Astrocyte (in vitro differentiated cells and primary cell): ENCODE data around the gene KRT28.

Source experiments
- EZH2 ChIP-seq: IDR thresholded peaks from 2 replicates; pipeline ENCODE4 v1.6.1; 2012; ENCODE audit warnings: mild to moderate bottlenecking, low read length, inconsistent platforms; ENCODE audit not compliant: insufficient read depth
- TF ChIP-seq, protein P1 (sequence below): IDR thresholded peaks from 2 replicates; pipeline ENCODE4 v1.5.1; 2011; ENCODE audit warnings: low read depth, mild to moderate bottlenecking, inconsistent platforms, low read length, moderate library complexity; ENCODE audit not compliant: insufficient read depth

- TF ChIP-seq, protein P1, sequence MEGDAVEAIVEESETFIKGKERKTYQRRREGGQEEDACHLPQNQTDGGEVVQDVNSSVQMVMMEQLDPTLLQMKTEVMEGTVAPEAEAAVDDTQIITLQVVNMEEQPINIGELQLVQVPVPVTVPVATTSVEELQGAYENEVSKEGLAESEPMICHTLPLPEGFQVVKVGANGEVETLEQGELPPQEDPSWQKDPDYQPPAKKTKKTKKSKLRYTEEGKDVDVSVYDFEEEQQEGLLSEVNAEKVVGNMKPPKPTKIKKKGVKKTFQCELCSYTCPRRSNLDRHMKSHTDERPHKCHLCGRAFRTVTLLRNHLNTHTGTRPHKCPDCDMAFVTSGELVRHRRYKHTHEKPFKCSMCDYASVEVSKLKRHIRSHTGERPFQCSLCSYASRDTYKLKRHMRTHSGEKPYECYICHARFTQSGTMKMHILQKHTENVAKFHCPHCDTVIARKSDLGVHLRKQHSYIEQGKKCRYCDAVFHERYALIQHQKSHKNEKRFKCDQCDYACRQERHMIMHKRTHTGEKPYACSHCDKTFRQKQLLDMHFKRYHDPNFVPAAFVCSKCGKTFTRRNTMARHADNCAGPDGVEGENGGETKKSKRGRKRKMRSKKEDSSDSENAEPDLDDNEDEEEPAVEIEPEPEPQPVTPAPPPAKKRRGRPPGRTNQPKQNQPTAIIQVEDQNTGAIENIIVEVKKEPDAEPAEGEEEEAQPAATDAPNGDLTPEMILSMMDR: no peak
- TF ChIP-seq EZH2: no peak
These were observed 34.1 kb upstream of the KRT28 start for GRCh38 chr17:40833882-40834281.
